DMS53 (cell line): ENCODE measurements around the gene PTPN14.

Experiments
- DNase-seq: peaks from one replicate; lab custom pipeline; 2025; lab: John Stamatoyannopoulos, UW

Gene PTPN14

GRCh38 chr1:214310010-214310409 lies 241.4 kb downstream of the PTPN14 start:
- no peak for DNase-seq

- no peak for DNase-seq
Observed at GRCh38 chr1:214306269-214306668, 245.1 kb downstream of the PTPN14 start.

GRCh38 chr1:214305164-214305751 lies 246.1 kb downstream of the PTPN14 start:
- DNase-seq: no peak

- DNase-seq: no peak
Observed at GRCh38 chr1:214303141-214303930, 248.1 kb downstream of the PTPN14 start.

- no peak for DNase-seq
Observed at GRCh38 chr1:214301526-214301925, 249.9 kb downstream of the PTPN14 start.

GRCh38 chr1:214300149-214300780 lies 251.1 kb downstream of the PTPN14 start:
- no peak for DNase-seq
